HEK293 (cell line): ENCODE data around the gene CD79A.

Source experiments
- ATF2 ChIP-seq: fragments of 450-650 bp; formaldehyde crosslinking; IDR thresholded peaks from 2 replicates; pipeline ENCODE4 v1.5.1; 2016; ENCODE audit warnings: missing biosample characterization, missing genetic modification characterization, low read depth
- SALL2 ChIP-seq: fragments of 450-650 bp; formaldehyde crosslinking; IDR thresholded peaks from 2 replicates; pipeline ENCODE4 v1.5.0; 2017; ENCODE audit warnings: missing biosample characterization, mild to moderate bottlenecking, missing genetic modification characterization, borderline replicate concordance
- TCF7L2 ChIP-seq: IDR thresholded peaks from 2 replicates; pipeline ENCODE4 v1.6.1; 2011; ENCODE audit warnings: low read depth, mild to moderate bottlenecking, inconsistent platforms, low read length, moderate library complexity, borderline replicate concordance
- ZNF248 ChIP-seq: fragments of 450-650 bp; formaldehyde crosslinking; IDR thresholded peaks from 2 replicates; pipeline ENCODE4 v1.5.1; 2017; ENCODE audit warnings: missing biosample characterization, missing genetic modification characterization
- ZNF280C ChIP-seq: fragments of 450-650 bp; formaldehyde crosslinking; IDR thresholded peaks from 2 replicates; pipeline ENCODE4 v1.5.1; 2016; ENCODE audit warnings: missing biosample characterization, missing genetic modification characterization
- ZNF670 ChIP-seq: fragments of 450-650 bp; formaldehyde crosslinking; IDR thresholded peaks from 2 replicates; pipeline ENCODE4 v1.5.1; 2016; ENCODE audit warnings: missing biosample characterization, missing genetic modification characterization, low read depth
- TF ChIP-seq, protein P1 (sequence below): fragments of 450-650 bp; formaldehyde crosslinking; IDR thresholded peaks from 2 replicates; pipeline ENCODE4 v1.5.1; 2016; ENCODE audit warnings: missing biosample characterization, missing genetic modification characterization
- TF ChIP-seq, protein P2 (sequence below): fragments of 450-650 bp; formaldehyde crosslinking; IDR thresholded peaks from 2 replicates; pipeline ENCODE4 v1.5.1; 2016; ENCODE audit warnings: missing biosample characterization, missing genetic modification characterization

- TF ChIP-seq, protein P1, sequence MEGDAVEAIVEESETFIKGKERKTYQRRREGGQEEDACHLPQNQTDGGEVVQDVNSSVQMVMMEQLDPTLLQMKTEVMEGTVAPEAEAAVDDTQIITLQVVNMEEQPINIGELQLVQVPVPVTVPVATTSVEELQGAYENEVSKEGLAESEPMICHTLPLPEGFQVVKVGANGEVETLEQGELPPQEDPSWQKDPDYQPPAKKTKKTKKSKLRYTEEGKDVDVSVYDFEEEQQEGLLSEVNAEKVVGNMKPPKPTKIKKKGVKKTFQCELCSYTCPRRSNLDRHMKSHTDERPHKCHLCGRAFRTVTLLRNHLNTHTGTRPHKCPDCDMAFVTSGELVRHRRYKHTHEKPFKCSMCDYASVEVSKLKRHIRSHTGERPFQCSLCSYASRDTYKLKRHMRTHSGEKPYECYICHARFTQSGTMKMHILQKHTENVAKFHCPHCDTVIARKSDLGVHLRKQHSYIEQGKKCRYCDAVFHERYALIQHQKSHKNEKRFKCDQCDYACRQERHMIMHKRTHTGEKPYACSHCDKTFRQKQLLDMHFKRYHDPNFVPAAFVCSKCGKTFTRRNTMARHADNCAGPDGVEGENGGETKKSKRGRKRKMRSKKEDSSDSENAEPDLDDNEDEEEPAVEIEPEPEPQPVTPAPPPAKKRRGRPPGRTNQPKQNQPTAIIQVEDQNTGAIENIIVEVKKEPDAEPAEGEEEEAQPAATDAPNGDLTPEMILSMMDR (tag by site-specific recombination) = no peak
- TF ChIP-seq, protein P2, sequence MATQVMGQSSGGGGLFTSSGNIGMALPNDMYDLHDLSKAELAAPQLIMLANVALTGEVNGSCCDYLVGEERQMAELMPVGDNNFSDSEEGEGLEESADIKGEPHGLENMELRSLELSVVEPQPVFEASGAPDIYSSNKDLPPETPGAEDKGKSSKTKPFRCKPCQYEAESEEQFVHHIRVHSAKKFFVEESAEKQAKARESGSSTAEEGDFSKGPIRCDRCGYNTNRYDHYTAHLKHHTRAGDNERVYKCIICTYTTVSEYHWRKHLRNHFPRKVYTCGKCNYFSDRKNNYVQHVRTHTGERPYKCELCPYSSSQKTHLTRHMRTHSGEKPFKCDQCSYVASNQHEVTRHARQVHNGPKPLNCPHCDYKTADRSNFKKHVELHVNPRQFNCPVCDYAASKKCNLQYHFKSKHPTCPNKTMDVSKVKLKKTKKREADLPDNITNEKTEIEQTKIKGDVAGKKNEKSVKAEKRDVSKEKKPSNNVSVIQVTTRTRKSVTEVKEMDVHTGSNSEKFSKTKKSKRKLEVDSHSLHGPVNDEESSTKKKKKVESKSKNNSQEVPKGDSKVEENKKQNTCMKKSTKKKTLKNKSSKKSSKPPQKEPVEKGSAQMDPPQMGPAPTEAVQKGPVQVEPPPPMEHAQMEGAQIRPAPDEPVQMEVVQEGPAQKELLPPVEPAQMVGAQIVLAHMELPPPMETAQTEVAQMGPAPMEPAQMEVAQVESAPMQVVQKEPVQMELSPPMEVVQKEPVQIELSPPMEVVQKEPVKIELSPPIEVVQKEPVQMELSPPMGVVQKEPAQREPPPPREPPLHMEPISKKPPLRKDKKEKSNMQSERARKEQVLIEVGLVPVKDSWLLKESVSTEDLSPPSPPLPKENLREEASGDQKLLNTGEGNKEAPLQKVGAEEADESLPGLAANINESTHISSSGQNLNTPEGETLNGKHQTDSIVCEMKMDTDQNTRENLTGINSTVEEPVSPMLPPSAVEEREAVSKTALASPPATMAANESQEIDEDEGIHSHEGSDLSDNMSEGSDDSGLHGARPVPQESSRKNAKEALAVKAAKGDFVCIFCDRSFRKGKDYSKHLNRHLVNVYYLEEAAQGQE (tag by site-specific recombination) = no peak
- TF ChIP-seq ZNF280C (tag by site-specific recombination) (no peak), TCF7L2 (no peak), ZNF670 (tag by site-specific recombination) (no peak), ATF2 (tag by site-specific recombination) (no peak), ZNF248 (tag by site-specific recombination) (no peak), SALL2 (tag by site-specific recombination) (no peak)
These were observed 13.7 kb upstream of the CD79A start for GRCh38 chr19:41863209-41863931.
